Measurements from ENCODE around the gene DNLZ.

DNA sequence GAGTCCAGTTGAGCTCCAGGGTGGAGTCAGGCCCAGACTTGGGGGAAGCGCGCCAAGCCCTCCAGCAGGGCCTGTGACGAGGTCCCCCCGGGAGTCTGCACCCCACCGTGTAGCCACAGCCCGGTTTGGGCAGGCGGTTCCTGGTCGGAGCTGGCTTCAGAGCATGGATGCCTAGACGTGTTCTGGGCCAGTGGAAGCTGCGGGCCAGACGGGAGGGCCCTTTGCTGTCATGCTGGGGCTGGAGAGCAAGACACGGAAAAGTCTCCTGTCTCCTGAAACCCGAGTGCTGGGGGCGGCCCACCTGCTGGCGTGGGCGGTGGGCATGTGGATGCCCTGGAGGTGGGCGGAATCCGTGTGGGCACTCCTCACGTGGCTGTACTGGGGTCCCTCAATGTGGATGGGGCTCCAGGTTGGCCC is 34.3 kb downstream of the DNLZ start:
- no peak for TF ChIP-seq POLR2A (IDR thresholded peaks at IDR 0.05; ENCODE audit: extremely low read depth, insufficient read length)
- TF ChIP-seq, protein P1, sequence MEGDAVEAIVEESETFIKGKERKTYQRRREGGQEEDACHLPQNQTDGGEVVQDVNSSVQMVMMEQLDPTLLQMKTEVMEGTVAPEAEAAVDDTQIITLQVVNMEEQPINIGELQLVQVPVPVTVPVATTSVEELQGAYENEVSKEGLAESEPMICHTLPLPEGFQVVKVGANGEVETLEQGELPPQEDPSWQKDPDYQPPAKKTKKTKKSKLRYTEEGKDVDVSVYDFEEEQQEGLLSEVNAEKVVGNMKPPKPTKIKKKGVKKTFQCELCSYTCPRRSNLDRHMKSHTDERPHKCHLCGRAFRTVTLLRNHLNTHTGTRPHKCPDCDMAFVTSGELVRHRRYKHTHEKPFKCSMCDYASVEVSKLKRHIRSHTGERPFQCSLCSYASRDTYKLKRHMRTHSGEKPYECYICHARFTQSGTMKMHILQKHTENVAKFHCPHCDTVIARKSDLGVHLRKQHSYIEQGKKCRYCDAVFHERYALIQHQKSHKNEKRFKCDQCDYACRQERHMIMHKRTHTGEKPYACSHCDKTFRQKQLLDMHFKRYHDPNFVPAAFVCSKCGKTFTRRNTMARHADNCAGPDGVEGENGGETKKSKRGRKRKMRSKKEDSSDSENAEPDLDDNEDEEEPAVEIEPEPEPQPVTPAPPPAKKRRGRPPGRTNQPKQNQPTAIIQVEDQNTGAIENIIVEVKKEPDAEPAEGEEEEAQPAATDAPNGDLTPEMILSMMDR (IDR thresholded peaks at IDR 0.05; ENCODE audit: low read depth, low read length), result no peak
